ENCODE measurements around the gene AIFM3. TPM values are rescaled to one million over a fixed set of nuclear protein-coding genes. Genes with fewer than 3 reads are reported as not detected.
A peak's percentile ranks its signal among the peaks of the same experiment; 100 is the strongest.

AIFM3 gene
- total and polyA plus RNA-seq, 2 of the 13 experiments (the other 11 are each of a cell fraction or from before 2014, with no cell fraction given): 9.0 to 15.3 TPM

- peak; percentile 70; the same call in 1 of the 2 replicates for TF ChIP-seq AKNA (CRISPR knock-in tag; IDR thresholded peaks at IDR 0.05; ENCODE audit: borderline replicate concordance)
- TF ChIP-seq ZFP62 (CRISPR knock-in tag; IDR thresholded peaks at IDR 0.05): no peak
- peak; percentile 98 for TF ChIP-seq ZSCAN9 (CRISPR knock-in tag; IDR thresholded peaks at IDR 0.05; ENCODE audit: borderline replicate concordance)
- TF ChIP-seq ZMYM3 (CRISPR knock-in tag; IDR thresholded peaks at IDR 0.05): no peak
- no peak for TF ChIP-seq BRF2 (CRISPR knock-in tag; IDR thresholded peaks at IDR 0.05)
- peak; percentile 39; the same call in 1 of the 2 replicates for TF ChIP-seq CEBPG (CRISPR knock-in tag; IDR thresholded peaks at IDR 0.05)
- TF ChIP-seq ZNF850 (CRISPR knock-in tag; conservative IDR thresholded peaks at IDR 0.05): no peak
- peak; percentile 55; the same call in 1 of the 2 replicates for TF ChIP-seq BCL6 (CRISPR knock-in tag; IDR thresholded peaks at IDR 0.05)
- TF ChIP-seq RBM22 (optimal IDR thresholded peaks at IDR 0.05; ENCODE audit: low read length): no peak
- TF ChIP-seq IKZF1 (IDR thresholded peaks at IDR 0.05): no peak
- peak; percentile 77 for TF ChIP-seq ZNF12 (CRISPR knock-in tag; IDR thresholded peaks at IDR 0.05)
- peak; percentile 81 for TF ChIP-seq ATF2 (CRISPR knock-in tag; IDR thresholded peaks at IDR 0.05)
- TF ChIP-seq ZNF713 (CRISPR knock-in tag; IDR thresholded peaks at IDR 0.05): no peak
- TF ChIP-seq TOE1 (CRISPR knock-in tag; IDR thresholded peaks at IDR 0.05): peak; percentile 82; the same call in 1 of the 2 replicates
- no peak for TF ChIP-seq ZNF503 (CRISPR knock-in tag; IDR thresholded peaks at IDR 0.05)
- TF ChIP-seq HNRNPL (IDR thresholded peaks at IDR 0.05; ENCODE audit: low read depth, low read length): no peak
- TF ChIP-seq NFKBIZ (CRISPR knock-in tag; IDR thresholded peaks at IDR 0.05): peak; percentile 76; the same call in 1 of the 2 replicates
- no peak for TF ChIP-seq ZNF75D (CRISPR knock-in tag; IDR thresholded peaks at IDR 0.05; ENCODE audit: borderline replicate concordance)
- no peak for TF ChIP-seq ZNF160 (CRISPR knock-in tag; IDR thresholded peaks at IDR 0.05)
- TF ChIP-seq RFX3 (CRISPR knock-in tag; IDR thresholded peaks at IDR 0.05): no peak
- TF ChIP-seq ZNF460 (CRISPR knock-in tag; IDR thresholded peaks at IDR 0.05; ENCODE audit: borderline replicate concordance): no peak
- peak; percentile 67; the same call in 1 of the 2 replicates for TF ChIP-seq ZNF790 (CRISPR knock-in tag; IDR thresholded peaks at IDR 0.05; ENCODE audit: borderline replicate concordance)
Observed at GRCh38 chr22:21009638-21010425, 42.8 kb downstream of the AIFM3 start (continued).
